H1 (cell line): ENCODE measurements around the gene CROCC2.

Experiments used
- CEBPB ChIP-seq: IDR thresholded peaks from 2 replicates; pipeline ENCODE4 v1.6.1; 2012; ENCODE audit warnings: low read depth, low read length
- CHD2 ChIP-seq: IDR thresholded peaks from 2 replicates; pipeline ENCODE4 v1.6.1; 2012; ENCODE audit warnings: low read length, improper control_type of control experiment
- CTCF ChIP-seq, 3 experiments: IDR thresholded peaks; 1 replicate in 2 of 3; 2 replicates in 1 of 3; pipeline versions ENCODE4 v1.5.1 to v1.6.1; 2011; ENCODE audit warnings: low read length in 3 of 3, mild to moderate bottlenecking in 3 of 3, inconsistent platforms in 2 of 3, low read depth in 1 of 3, moderate library complexity in 1 of 3; ENCODE audit not compliant: insufficient read depth in 1 of 3; ENCODE audit errors: control extremely low read depth in 1 of 3
- EP300 ChIP-seq, 2 experiments: IDR thresholded peaks; 1 replicate in 1 of 2; 2 replicates in 1 of 2; pipeline ENCODE4 v1.6.1; 2011 to 2012; ENCODE audit warnings: low read depth in 2 of 2, low read length in 2 of 2, mild to moderate bottlenecking in 2 of 2, borderline replicate concordance in 1 of 2, inconsistent platforms in 1 of 2, moderate library complexity in 1 of 2
- EZH2 ChIP-seq: fragments of 200-600 bp; sonication (generic); IDR thresholded peaks from 2 replicates; pipeline ENCODE4 v1.7.1; 2012; ENCODE audit warnings: low read depth, mild to moderate bottlenecking, moderate library complexity, low read length, inconsistent platforms; ENCODE audit not compliant: severe bottlenecking
- JUN ChIP-seq: IDR thresholded peaks from 2 replicates; pipeline ENCODE4 v1.6.1; 2011; ENCODE audit warnings: low read depth, mild to moderate bottlenecking, improper control_type of control experiment, low read length
- JUND ChIP-seq: IDR thresholded peaks from 2 replicates; pipeline ENCODE4 v1.6.1; 2011; ENCODE audit warnings: mild to moderate bottlenecking, improper control_type of control experiment, low read length
- MAX ChIP-seq: IDR thresholded peaks from 2 replicates; pipeline ENCODE4 v1.6.1; 2012; ENCODE audit warnings: inconsistent platforms
- NANOG ChIP-seq: IDR thresholded peaks from 2 replicates; pipeline ENCODE4 v1.6.1; 2011; ENCODE audit warnings: low read length, low read depth, mild to moderate bottlenecking, inconsistent platforms; ENCODE audit not compliant: insufficient read depth, poor library complexity, severe bottlenecking
- NRF1 ChIP-seq: IDR thresholded peaks from 2 replicates; pipeline ENCODE4 v1.6.1; 2011; ENCODE audit warnings: mild to moderate bottlenecking, low read depth, low read length, improper control_type of control experiment
- POLR2A ChIP-seq, 2 experiments: IDR thresholded peaks; 1 replicate in 1 of 2; 2 replicates in 1 of 2; pipeline ENCODE4 v1.6.1; 2011; ENCODE audit warnings: low read depth in 2 of 2, low read length in 2 of 2, mild to moderate bottlenecking in 2 of 2; ENCODE audit errors: control extremely low read depth in 1 of 2
- RAD21 ChIP-seq, 2 experiments: IDR thresholded peaks in 1 of 2; conservative IDR thresholded peaks in 1 of 2; 2 replicates each; pipeline ENCODE4 v1.6.1; 2011; ENCODE audit warnings: low read depth in 2 of 2, low read length in 2 of 2, improper control_type of control experiment in 1 of 2, inconsistent platforms in 1 of 2, mild to moderate bottlenecking in 1 of 2, moderate library complexity in 1 of 2
- TCF12 ChIP-seq: IDR thresholded peaks from 2 replicates; pipeline ENCODE4 v1.6.1; 2011; ENCODE audit warnings: low read depth, mild to moderate bottlenecking, low read length
- YY1 ChIP-seq: IDR thresholded peaks from 2 replicates; pipeline ENCODE4 v1.6.1; 2011; ENCODE audit warnings: low read depth, mild to moderate bottlenecking, low read length

- TF ChIP-seq CTCF (IDR thresholded peaks at IDR 0.05; ENCODE audit: control extremely low read depth in 1 of 3, insufficient read depth in 1 of 3, low read depth in 1 of 3, low read length in 3 of 3): no peak
- no peak for TF ChIP-seq RAD21 (IDR thresholded peaks at IDR 0.05 in 1 of 2, conservative IDR thresholded peaks at IDR 0.05 in 1 of 2; ENCODE audit: low read depth in 2 of 2, low read length in 2 of 2)
- no peak for TF ChIP-seq POLR2A (IDR thresholded peaks at IDR 0.05; ENCODE audit: control extremely low read depth in 1 of 2, low read depth in 2 of 2, low read length in 2 of 2)
- TF ChIP-seq YY1: no peak
- peak; percentile 39; the same call in 1 of the 2 replicates for TF ChIP-seq MAX
- TF ChIP-seq JUND: no peak
- TF ChIP-seq CHD2: no peak
- TF ChIP-seq EZH2: no peak
- no peak for TF ChIP-seq NRF1
- TF ChIP-seq CEBPB: no peak
- no peak for TF ChIP-seq JUN
- TF ChIP-seq TCF12: no peak
- no peak for TF ChIP-seq NANOG
- TF ChIP-seq EP300 (IDR thresholded peaks at IDR 0.05; ENCODE audit: borderline replicate concordance in 1 of 2, low read depth in 2 of 2, low read length in 2 of 2): no peak
Observed at GRCh38 chr2:240916571-240917008, 10.5 kb downstream of the CROCC2 start.
